Measurements from ENCODE around the gene PAK1.
A peak's percentile ranks its signal among the peaks of the same experiment; 100 is the strongest.

PAK1 gene

DNA sequence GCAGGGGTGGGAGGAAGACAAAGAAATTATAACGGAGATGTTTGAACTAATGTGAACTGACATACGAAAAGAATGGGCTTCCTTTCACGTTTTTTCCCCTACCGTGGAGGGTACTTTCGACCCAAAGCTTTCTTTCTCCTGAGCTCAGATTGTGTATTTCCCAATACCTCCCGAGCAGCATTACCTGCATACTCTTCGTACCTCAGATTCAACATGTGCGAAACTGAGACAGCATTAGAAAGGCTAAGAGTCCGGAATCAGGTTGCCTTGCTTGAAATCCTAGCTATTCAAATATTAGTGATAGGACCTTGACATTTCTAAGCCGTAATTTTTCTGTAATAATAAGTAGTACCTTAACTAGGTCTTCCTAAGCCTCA, 778 bp upstream of the PAK1 start:
- DNase-seq (ENCODE audit: low spot score), result no peak

DNA sequence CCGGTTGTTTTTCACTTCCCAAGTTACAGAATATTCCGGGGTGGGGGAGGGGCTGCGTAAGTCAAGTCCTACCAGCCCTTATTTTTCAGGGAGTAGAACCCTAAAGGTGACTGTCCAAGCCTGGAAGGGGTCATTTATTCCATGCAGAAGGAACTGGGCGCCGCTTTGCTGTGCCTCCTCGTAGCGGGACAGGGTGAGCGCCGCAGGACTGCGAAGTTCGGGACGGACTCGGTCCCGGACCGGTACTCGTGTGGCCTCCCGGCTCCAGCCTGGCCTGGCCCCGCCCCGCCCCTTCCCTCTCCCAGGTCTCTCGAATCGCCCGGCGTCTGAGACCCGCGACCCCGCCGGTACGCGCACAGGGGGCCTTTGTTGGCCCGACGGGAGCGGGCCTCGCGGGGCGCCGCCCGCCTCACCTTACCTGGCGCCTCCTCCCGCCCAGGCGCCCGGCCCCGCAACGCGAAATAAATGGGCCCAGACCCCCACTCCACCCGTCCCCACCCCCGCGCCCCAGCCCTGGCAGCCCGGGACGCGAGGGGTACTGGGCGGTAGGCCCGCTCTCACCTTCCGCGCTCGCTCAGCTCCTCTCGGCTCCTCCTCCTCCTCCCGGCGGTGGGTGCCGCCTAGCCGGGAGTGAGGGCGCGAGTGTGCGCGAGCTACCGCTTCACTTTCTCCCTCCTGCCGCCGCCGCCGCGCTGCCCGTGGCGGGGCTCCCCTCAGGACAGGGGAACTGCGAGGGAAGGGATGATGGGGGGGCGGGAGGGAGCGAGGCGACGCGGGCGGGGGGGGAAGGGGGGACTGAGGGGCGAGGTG, 698 bp downstream of the PAK1 start:
- peak; percentile 41 for DNase-seq (ENCODE audit: low spot score)

DNA sequence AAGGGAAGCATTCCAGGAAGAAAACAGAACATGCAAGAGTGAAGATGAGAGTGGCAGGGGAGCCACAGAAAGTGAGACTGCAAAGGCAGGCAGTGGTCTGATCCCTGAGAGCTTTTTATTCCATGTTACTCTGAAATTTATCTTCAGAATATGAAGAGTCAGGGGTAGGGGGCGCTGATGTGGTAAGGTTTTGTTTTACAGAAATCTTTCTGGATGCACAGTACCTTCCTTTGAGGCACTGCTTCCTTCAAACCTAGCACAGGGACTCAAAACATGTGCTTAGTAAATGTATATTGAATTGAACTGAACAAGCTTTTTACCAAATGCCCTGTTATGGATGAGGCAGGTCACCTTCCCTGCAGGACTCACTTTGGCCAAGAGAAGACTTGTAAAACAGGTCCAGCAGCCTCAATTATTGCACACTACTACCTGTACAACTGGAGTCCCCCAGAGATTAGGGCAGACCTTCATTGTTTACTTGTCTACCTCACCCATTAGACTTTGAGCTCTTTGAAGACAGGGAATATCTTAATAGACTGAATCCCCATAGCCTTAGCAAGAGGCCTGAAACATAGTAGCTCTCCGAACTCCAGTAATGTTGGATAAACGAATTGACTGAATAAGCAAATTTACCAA, 2.2 kb downstream of the PAK1 start:
- DNase-seq (ENCODE audit: low spot score), result no peak

DNA sequence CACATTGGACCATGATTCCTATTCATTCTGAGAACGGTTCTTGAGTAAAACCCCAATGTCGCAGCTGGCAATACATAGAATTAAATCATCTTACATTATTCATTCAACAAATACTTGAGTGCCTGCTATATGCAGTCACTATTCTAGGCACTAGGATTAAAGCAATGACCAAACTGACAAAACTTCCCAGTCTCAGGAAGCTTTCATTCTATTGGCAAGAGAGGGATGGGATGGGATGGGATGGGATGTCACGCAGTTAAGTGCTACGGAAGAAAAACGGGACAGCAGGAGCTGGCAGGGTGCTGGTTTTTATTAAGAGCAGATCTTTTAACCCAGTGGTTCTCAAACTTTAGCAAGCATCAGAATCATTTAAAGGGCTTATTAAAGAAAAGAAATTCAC, 2.9 kb downstream of the PAK1 start:
- no peak for DNase-seq (ENCODE audit: low spot score)

DNA sequence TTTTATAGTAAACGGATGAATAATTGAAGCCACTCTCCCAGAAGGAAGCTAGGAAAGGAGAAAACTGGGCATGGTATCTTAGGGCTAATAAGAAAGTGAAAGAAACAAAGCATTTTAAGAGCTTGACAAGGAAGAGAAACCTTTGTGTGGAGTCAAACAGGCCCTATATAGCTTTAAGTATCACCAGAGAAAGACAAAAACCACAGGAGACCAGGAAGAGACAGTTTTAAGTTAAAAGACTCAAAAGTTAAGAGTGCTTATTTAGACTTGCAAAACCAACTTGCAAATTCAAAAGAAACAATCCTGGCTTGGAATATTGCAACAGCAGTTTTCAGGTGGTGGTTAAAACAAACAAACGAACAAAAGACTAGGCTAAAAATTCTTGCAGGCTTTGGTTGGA, 3.4 kb downstream of the PAK1 start:
- no peak for DNase-seq (ENCODE audit: low spot score)

DNA sequence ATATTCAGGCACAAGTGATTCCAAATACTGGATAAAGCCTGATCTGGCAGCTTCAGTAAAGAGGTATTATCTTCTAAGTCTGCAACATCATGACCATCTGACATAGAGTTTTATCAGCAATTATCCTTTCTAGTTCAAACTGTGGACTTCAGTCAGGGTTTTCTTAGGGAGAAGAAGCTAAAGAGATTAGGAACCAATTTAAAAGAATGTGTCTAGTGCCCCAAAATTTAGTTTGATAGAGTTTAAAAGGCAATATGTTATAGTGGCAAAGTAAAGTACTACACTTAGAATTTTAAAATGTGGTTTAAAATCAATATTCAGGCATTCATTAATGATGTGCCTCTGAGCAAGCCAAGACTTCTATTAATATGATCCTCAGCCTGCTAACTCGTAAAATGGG, 5.4 kb downstream of the PAK1 start:
- no peak for DNase-seq (ENCODE audit: low spot score)

DNA sequence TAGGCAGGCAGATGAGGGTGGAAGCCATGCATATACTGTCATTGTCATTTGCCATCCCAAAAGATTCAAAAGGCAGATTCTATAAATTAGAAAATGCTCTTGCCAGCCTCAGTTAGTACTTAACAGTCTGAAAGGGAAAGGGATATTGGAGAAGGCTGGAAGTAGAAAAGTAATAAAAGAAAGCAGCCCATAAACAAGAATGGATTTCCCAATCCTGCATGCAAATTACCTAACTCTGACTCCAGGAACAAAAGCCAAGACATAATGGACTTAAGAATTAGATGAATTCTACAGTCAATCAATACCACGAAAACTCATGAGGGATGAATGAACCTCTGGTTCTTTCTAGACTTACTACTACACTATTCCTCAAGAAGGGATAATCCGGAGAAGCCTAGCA, 5.9 kb downstream of the PAK1 start:
- no peak for DNase-seq (ENCODE audit: low spot score)

DNA sequence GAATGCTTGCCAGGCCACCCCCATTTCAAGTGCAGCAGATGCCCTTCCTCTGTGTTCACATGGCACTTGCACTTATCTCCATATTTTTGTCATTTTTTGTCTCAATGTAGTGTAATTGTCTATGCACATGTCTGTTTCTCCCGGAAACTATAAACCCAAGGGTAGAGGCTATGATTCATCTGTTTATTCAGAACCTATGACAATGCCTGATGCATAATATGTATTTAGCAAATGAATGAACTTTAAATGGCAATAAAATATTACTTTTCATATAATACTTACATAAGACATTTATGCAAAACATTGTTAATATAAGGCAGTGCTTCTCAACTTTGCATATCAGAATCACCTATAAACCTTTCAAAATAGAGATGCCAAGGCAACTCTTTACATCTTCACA, 6.7 kb downstream of the PAK1 start:
- DNase-seq (ENCODE audit: low spot score), result peak; percentile 21

DNA sequence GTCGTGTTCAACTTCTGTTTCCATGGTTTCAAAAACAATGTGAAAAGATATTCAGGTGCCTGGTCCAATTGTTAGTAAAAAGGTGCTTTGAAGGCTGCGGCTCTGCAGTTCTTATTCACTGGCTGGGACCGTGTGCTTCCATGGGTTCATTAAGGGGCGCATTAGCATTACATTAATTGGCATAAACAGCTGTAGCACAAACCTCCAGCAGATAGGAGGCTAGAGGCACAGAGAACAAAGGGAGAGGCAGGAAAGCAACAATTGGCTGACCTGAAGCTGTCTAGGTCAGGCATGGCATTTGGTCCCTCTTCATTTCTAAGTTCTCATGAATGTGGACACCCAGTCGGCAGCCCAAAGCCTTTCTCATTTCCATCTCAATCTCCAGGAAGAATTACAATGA, 16.6 kb downstream of the PAK1 start:
- no peak for DNase-seq (ENCODE audit: low spot score)

DNA sequence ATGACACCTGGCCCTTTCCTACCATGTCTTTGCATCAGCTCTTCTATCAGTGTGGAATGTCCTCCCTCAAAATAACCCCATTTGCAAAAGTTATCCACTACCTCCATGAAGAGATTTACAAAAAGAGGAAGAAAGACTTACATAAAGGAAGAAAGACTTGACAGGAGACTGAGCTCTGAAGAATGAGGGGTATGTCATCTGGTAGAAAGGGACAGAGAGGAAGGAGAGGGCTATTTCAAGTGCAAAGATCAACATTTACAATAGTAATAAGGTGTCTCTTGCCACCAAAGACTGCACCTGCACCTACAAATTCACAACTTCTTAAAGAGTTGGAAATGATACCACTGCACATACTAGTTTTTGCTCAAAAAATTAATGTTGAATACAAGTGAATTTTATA, 18.2 kb downstream of the PAK1 start:
- no peak for DNase-seq (ENCODE audit: low spot score)

DNA sequence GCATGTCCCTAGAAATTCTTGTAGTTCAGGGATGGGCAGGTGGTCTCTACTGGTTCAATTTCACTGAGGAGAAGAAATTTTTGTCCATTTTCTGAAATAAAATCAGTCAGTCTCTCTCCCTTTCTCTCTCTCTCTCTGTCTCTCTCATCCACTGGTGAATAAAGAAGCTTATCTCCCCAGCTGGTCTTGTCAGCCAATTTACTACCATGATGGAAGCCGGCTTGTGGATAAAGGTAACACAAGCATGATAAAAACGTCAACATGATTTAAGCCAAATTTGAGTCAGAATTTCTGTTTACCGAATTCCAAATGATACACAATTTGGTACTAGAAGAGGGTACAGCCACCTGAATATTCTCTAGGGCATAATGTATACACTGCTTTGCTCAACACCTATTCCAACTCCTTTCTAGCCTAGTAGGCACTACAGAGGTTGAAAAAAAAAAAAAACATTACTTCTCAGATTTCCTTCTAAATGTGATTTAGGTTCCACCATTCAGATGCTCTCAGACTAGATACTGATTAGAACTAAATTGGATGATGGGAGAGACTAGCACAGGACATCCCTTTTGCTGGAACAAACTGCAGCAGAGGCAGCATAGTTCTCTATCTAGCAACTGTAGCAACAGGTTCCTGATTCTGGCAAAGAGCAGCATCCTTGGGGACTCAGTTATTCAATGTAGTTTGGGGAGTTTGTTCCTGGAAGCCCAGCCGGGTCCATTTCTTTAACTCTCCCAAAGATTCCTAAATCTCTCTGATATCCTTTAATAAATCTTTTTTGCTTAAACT, 18.8 kb downstream of the PAK1 start:
- DNase-seq (ENCODE audit: low spot score), result no peak

DNA sequence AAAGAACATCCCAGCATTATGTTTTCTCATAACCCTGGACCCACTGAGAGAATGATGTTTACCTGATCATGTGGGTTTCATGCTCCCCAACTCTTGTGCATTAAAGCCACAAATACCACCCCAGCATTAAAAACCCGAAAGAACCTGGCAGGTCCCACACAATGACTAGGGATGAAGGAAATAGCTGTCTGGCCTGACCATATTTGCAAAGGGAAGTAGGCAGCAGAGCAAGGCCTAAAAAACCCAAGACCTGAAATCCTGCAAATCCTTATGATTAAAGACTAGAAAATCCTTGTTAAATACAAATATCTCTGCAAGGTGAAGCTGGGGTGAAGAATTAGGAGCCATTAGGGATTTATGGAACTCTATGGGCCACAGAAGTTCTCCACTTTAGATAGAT, 23.7 kb downstream of the PAK1 start:
- DNase-seq (ENCODE audit: low spot score), result no peak

DNA sequence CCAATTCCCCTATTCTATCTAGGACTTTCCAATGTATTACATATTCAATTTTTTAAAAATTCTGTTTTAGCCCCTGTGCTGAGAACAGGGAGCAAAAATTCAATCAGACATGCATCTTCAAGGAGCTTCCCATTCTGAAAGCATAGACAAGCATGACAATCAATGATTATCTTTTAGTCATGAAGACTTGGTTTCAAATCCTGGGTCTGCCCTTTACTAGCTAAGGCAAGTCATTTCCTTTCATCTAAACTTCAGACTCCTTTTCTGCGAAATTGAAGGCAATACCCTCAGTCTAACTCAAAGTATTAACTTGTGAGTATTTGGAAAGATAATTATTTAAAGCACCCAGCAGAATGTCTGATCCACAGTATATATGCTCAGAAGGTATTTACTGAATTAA, 24.1 kb downstream of the PAK1 start:
- no peak for DNase-seq (ENCODE audit: low spot score)

DNA sequence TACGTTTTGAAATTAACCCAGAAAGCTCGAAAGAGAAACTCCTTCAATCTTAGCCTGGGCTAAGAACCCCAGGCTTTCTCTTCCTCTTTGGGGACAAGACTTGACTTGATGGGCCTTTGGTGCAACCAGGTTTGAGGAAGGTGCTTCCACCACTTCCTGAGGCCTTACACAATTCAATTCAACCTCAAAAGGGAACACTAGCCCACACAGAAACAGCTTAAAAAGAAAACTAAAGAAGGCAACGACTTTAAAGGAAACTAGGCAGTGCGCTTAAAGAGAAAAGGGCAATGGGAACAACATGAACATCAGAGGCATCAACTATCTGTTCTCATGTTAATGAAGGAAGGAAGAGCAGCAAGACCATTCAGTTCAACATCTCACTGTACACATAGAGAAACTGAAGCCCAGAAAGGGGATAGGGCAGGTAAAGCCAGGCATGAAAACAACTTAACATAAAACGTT, 24.8 kb downstream of the PAK1 start:
- no peak for DNase-seq (ENCODE audit: low spot score)

DNA sequence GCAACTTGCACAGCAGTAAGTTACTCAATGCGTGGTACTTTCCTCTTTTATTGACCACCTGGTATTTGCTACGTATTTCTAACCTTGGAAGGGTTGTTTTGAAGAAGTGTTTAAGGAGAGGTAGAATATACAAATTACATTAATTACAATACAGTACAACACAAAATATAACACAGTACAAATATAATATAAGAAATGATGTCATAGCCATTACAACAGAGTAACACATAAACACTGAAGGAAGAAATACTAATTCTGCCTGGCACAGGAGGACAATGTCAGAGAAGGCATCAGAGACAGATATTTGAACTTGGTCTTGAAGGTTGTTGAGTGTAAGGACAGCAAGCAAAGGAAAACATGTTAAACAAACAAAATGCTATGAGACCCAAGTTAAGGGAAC, 25.6 kb downstream of the PAK1 start:
- DNase-seq (ENCODE audit: low spot score), result no peak

DNA sequence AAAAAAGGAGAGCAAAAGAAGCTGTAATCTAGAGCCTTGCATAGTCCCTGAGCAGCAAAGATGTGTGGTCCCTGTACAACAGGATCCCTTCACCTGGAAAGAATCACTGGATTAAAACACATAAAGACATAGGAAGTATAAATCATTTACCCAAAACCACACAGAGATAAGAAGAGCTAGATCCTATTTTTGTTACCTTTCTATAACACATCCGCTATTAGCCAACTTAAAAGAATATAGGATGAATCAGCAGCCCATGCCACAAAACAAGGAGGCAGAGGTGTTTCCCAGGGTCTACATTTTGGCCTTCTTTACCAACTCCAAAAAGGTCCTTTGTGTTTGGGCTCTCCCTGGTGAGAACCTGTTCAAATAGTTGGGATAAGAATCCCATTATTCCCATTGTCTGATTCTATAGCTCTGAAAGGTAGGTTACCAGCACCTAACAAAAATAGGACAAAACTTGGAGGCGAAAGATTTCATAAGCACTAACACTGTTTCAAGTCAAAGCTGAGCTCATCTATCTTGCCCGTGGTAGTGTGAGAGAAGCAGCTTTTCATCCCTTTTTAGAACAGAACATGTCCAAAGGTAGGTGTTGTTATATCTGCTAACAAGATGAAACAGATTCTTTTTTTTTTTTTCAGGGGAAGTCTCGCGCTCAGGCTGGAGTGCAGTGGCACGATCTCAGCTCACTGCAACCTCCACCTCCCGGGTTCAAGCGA, 26.8 kb downstream of the PAK1 start:
- DNase-seq (ENCODE audit: low spot score), result no peak

DNA sequence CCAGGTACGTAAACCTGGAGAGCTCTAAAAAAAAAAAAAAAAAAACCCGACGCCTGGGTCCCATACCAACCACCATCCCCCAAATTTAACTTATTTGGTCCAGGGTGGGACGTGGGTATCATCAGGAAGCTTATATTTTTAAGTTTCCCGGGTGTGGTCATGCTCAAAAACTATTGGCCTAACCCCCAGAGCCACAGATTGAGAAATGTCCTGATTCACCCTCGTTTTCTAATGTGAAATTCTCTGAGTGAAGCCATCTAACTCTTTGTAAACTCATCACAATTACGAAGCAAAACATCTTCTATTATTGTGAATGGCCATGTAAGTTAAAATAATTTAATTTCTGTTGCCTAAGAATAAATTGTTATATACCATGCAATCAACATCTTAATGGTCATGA, 29.6 kb downstream of the PAK1 start:
- DNase-seq (ENCODE audit: low spot score), result no peak

DNA sequence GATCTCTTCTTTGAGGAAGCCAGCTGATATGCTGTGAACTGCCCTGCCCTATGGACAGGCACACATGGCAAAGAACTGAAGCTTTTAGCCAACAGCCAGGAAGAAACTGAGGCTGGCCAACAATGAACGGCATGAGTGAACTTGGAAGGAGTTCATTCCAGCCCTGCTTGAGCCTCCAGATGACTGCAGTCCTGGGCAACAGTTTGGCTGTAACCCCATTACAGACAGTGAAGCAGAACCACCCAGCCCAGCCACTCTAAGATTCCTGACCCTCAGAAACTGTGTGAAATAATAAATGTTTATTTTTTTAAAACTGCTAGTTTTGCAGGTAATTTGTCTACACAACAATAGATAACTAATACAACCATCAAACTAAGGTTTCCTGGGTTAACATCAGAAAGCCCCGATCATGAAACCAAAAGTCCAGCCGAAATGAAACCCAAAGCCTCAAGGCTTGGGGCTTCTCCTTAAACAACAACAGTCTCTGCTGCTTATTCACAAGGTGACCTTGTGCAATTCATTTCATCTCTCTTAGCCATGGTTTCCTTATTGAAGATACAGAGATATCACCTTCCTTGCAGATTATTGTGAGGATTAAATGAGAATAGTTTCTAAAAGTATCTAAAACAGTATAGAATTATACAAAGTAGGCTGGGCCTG, 31.4 kb downstream of the PAK1 start:
- DNase-seq (ENCODE audit: low spot score), result no peak

DNA sequence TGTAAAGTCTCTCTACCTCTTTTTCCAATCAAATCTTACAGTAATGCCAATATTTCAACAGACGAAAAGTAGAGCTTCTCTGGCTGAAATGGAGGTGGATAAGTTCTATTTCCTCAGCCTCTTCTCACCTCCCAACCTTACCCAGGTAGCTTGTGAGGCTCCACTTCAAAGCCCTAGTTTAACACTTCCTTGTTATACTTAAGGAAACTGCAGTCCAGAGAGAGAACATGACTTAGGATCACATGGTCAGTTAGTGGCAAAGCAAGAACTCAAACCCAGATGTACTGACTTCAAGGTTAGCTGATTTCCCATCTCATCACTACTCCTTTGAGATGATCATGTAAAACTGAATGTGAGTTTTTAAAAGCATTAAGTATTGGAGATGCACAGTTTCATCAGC, 32.5 kb downstream of the PAK1 start:
- DNase-seq (ENCODE audit: low spot score), result no peak

DNA sequence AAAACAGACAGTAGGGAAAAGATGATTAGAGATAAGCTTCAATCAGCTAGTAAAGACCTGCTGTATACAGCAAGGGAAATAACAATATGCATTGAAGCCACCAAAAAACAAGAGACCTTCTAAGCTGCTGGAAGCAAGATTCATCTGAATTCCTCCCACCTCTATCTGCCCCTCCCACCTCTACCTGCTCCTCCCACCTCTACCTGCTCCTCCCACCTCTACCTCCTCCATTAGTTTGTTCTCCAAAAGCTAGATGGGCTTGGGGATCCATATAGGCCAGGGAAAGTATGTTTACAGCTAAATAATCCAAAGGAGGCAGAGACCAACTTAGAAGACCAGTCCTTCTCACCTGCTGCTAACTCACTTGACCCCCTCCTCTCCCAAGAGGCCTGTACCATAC, 33.2 kb downstream of the PAK1 start:
- no peak for DNase-seq (ENCODE audit: low spot score)

DNA sequence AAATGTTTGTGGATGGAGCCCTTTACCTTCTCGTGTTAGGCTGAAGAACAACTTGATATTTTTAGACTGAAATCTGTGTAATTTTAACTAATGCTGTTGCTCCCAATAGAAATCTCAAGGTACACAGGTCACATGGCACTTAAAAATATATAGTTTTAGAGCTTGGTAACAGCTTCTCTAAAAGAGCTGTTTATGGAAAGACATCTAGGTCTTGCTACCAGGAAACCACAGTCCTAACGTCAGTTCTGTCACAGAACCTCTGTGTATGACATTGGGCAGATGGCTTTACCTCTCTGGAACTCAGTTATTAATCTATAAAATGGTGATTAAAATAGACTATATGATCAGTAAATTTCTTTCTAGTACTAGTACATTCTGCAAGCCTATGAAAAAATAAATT, 35.4 kb downstream of the PAK1 start:
- DNase-seq (ENCODE audit: low spot score), result no peak

DNA sequence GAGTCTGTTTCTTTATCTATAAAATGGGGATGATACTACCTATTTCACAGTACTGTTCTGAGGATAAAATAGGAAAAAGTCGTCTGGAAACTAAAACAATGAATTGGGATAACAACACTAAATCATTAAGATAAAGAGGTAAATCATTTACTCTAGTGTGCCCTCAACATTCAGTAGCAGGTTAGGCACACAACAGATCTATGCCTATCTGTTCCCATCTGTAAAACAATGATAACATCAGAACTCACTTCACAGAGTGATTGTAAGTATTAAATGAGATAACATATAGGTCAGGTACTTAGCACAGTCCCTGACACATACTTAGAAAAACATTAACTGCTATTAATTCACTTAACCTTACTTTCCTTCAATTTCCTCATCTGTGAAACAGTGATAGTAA, 36.9 kb downstream of the PAK1 start:
- no peak for DNase-seq (ENCODE audit: low spot score)
